Measurements from ENCODE around the gene ZNF804A. TPM values are rescaled to one million over a fixed set of nuclear protein-coding genes. Genes with fewer than 3 reads are reported as not detected.

Gene ZNF804A
- total and polyA plus RNA-seq, 7 donors = 0.14 to 1.1 (median 0.31) TPM; not detected in 2

- no peaks in the 10 kb centered on the region for H3K4me1 ChIP-seq
- no peak overlapping the region for H3K27ac ChIP-seq
- no peaks in the 10 kb centered on the region for H3K36me3 ChIP-seq
- TF ChIP-seq POLR2A (IDR thresholded peaks at IDR 0.05) (no peak), EP300 (IDR thresholded peaks at IDR 0.05) (no peak), POLR2AphosphoS5 (IDR thresholded peaks at IDR 0.05) (no peak), CTCF (IDR thresholded peaks at IDR 0.05) (no peak)
- no peaks in the 10 kb centered on the region for H3K9me3 ChIP-seq
- H3K4me3 ChIP-seq = no peak overlapping the region
- DNase-seq = no peak
- intact Hi-C loops (cut with DNase I) = no loop called here
- H3K27me3 ChIP-seq = no peaks in the 10 kb centered on the region
Observed at GRCh38 chr2:184610891-184611290, 12.6 kb downstream of the ZNF804A start.

- intact Hi-C loops (cut with DNase I) = no loop called here
- H3K4me3 ChIP-seq = no peak overlapping the region
- H3K4me1 ChIP-seq = no peaks in the 10 kb centered on the region
- no peak for DNase-seq
- H3K9me3 ChIP-seq = no peaks in the 10 kb centered on the region
- no peaks in the 10 kb centered on the region for H3K36me3 ChIP-seq
- H3K27ac ChIP-seq = no peak overlapping the region
- TF ChIP-seq CTCF (IDR thresholded peaks at IDR 0.05) (peak in 1 of 4 experiments; percentile 13), POLR2A (IDR thresholded peaks at IDR 0.05) (no peak)
- 50 to 51% methylated on average over 2 of the region's 2 CpGs for WGBS, 2 donors
- H3K27me3 ChIP-seq = no peaks in the 10 kb centered on the region
Observed at GRCh38 chr2:184611361-184612085, 13.2 kb downstream of the ZNF804A start.

- no peak overlapping the region for H3K27ac ChIP-seq
Observed at GRCh38 chr2:184620367-184620766, 22.0 kb downstream of the ZNF804A start.

GRCh38 chr2:184624311-184624710 is 26.0 kb downstream of the ZNF804A start:
- H3K36me3 ChIP-seq = no peaks in the 10 kb centered on the region
- H3K4me1 ChIP-seq = no peaks in the 10 kb centered on the region
- no peaks in the 10 kb centered on the region for H3K27me3 ChIP-seq
- intact Hi-C loops (cut with DNase I) = no loop called here
- no peak overlapping the region for H3K4me3 ChIP-seq
- TF ChIP-seq POLR2A (IDR thresholded peaks at IDR 0.05) (no peak), CTCF (IDR thresholded peaks at IDR 0.05) (no peak), EP300 (IDR thresholded peaks at IDR 0.05) (no peak), POLR2AphosphoS5 (IDR thresholded peaks at IDR 0.05) (no peak)
- no peak for DNase-seq
- H3K27ac ChIP-seq = no peak overlapping the region
- no peaks in the 10 kb centered on the region for H3K9me3 ChIP-seq

More at GRCh38 chr2:184620367-184620766, 22.0 kb downstream of the ZNF804A start:
- no peaks in the 10 kb centered on the region for H3K27me3 ChIP-seq
- H3K36me3 ChIP-seq = no peaks in the 10 kb centered on the region
- TF ChIP-seq EP300 (IDR thresholded peaks at IDR 0.05) (no peak), CTCF (IDR thresholded peaks at IDR 0.05) (no peak), POLR2AphosphoS5 (IDR thresholded peaks at IDR 0.05) (no peak), POLR2A (IDR thresholded peaks at IDR 0.05) (no peak)
- H3K4me3 ChIP-seq = no peak overlapping the region
- H3K4me1 ChIP-seq = no peaks in the 10 kb centered on the region
- DNase-seq = no peak
- intact Hi-C loops (cut with DNase I) = no loop called here
- H3K9me3 ChIP-seq = no peaks in the 10 kb centered on the region
- 28 to 61% methylated on average over 1 of the region's 1 CpG for WGBS, 2 donors

- DNase-seq = no peak
- Histone ChIP-seq H3K4me3 (no peak overlapping the region), H3K27me3 (no peaks in the 10 kb centered on the region), H3K9me3 (no peaks in the 10 kb centered on the region), H3K4me1 (no peaks in the 10 kb centered on the region), H3K36me3 (no peaks in the 10 kb centered on the region), H3K27ac (no peak overlapping the region)
- 84 to 91% methylated on average over 7 of the region's 7 CpGs for WGBS, 2 donors
- no peak for TF ChIP-seq POLR2AphosphoS5 (IDR thresholded peaks at IDR 0.05)
- TF ChIP-seq EP300 (IDR thresholded peaks at IDR 0.05) = no peak
- TF ChIP-seq POLR2A (IDR thresholded peaks at IDR 0.05) = no peak
- no peak for TF ChIP-seq CTCF (IDR thresholded peaks at IDR 0.05)
- intact Hi-C loops (cut with DNase I) = no loop called here
Observed at GRCh38 chr2:184628051-184628450, 29.7 kb downstream of the ZNF804A start.
